ENCODE measurements around the gene IRX6.

Gene IRX6

GRCh38 chr16:55282441-55282840 lies 41.6 kb upstream of the IRX6 start:
- TF ChIP-seq ZFX (IDR thresholded peaks at IDR 0.05; ENCODE audit: borderline replicate concordance) (no peak), CTCF (IDR thresholded peaks at IDR 0.05) (no peak)

GRCh38 chr16:55283812-55284717 lies 39.9 kb upstream of the IRX6 start:
- TF ChIP-seq CTCF (IDR thresholded peaks at IDR 0.05) (no peak), ZFX (IDR thresholded peaks at IDR 0.05; ENCODE audit: borderline replicate concordance) (no peak)
- no peak overlapping the region for H3K27ac ChIP-seq

More at GRCh38 chr16:55282441-55282840, 41.6 kb upstream of the IRX6 start:
- H3K27ac ChIP-seq: no peak overlapping the region

- TF ChIP-seq ZFX (IDR thresholded peaks at IDR 0.05; ENCODE audit: borderline replicate concordance): no peak
- TF ChIP-seq CTCF (IDR thresholded peaks at IDR 0.05): no peak
- H3K27ac ChIP-seq: no peak overlapping the region
Observed at GRCh38 chr16:55284718-55285099, 39.3 kb upstream of the IRX6 start.

- H3K27ac ChIP-seq: no peak overlapping the region
- TF ChIP-seq ZFX (IDR thresholded peaks at IDR 0.05; ENCODE audit: borderline replicate concordance) (no peak), CTCF (IDR thresholded peaks at IDR 0.05) (no peak)
Observed at GRCh38 chr16:55285586-55285985, 38.4 kb upstream of the IRX6 start.

GRCh38 chr16:55289353-55289752 lies 34.6 kb upstream of the IRX6 start:
- no peak overlapping the region for H3K27ac ChIP-seq
- no peak for TF ChIP-seq CTCF (IDR thresholded peaks at IDR 0.05)
- no peak for TF ChIP-seq ZFX (IDR thresholded peaks at IDR 0.05; ENCODE audit: borderline replicate concordance)

GRCh38 chr16:55291847-55292246 lies 32.2 kb upstream of the IRX6 start:
- no peak for TF ChIP-seq CTCF (IDR thresholded peaks at IDR 0.05)
- TF ChIP-seq ZFX (IDR thresholded peaks at IDR 0.05; ENCODE audit: borderline replicate concordance): no peak
- no peak overlapping the region for H3K27ac ChIP-seq

GRCh38 chr16:55292491-55292890 lies 31.5 kb upstream of the IRX6 start:
- TF ChIP-seq ZFX (IDR thresholded peaks at IDR 0.05; ENCODE audit: borderline replicate concordance): no peak
- TF ChIP-seq CTCF (IDR thresholded peaks at IDR 0.05): no peak
- no peak overlapping the region for H3K27ac ChIP-seq
